Mesodermal cell (in vitro differentiated cells): ENCODE results near the gene DPH1.

Source experiments
- H3K27ac ChIP-seq: 2 replicates; pipeline ENCODE4 v1.7.0; 2013; ENCODE audit warnings: mild to moderate bottlenecking, low read depth, low read length, moderate library complexity; ENCODE audit not compliant: severe bottlenecking
- H3K36me3 ChIP-seq: 2 replicates; pipeline ENCODE4 v1.7.1; 2013; ENCODE audit warnings: mild to moderate bottlenecking, low read length, moderate library complexity; ENCODE audit not compliant: control insufficient read depth, insufficient read depth
- H3K4me1 ChIP-seq: one replicate; pipeline ENCODE4 v1.7.1; 2013; ENCODE audit warnings: mild to moderate bottlenecking, low read length; ENCODE audit not compliant: insufficient read depth, control insufficient read depth, poor library complexity, severe bottlenecking
- H3K4me3 ChIP-seq: 2 replicates; pipeline ENCODE4 v1.7.0; 2013; ENCODE audit warnings: low read length, control low read depth, mild to moderate bottlenecking; ENCODE audit not compliant: insufficient read depth, poor library complexity, severe bottlenecking; ENCODE audit errors: extremely low read depth
- H3K9me3 ChIP-seq: 2 replicates; pipeline ENCODE4 v1.7.1; 2013; ENCODE audit warnings: mild to moderate bottlenecking, low read length, moderate library complexity; ENCODE audit not compliant: control insufficient read depth
- WGBS, 2 experiments: methylation state at CpG; one replicate each; pipeline ENCODE4 v1.1.5; 2013; ENCODE audit warnings: missing lambda C conversion rate in 2 of 2; ENCODE audit not compliant: insufficient coverage in 2 of 2; 5-methylcytosine and 5-hydroxymethylcytosine counted together

Gene DPH1

DNA sequence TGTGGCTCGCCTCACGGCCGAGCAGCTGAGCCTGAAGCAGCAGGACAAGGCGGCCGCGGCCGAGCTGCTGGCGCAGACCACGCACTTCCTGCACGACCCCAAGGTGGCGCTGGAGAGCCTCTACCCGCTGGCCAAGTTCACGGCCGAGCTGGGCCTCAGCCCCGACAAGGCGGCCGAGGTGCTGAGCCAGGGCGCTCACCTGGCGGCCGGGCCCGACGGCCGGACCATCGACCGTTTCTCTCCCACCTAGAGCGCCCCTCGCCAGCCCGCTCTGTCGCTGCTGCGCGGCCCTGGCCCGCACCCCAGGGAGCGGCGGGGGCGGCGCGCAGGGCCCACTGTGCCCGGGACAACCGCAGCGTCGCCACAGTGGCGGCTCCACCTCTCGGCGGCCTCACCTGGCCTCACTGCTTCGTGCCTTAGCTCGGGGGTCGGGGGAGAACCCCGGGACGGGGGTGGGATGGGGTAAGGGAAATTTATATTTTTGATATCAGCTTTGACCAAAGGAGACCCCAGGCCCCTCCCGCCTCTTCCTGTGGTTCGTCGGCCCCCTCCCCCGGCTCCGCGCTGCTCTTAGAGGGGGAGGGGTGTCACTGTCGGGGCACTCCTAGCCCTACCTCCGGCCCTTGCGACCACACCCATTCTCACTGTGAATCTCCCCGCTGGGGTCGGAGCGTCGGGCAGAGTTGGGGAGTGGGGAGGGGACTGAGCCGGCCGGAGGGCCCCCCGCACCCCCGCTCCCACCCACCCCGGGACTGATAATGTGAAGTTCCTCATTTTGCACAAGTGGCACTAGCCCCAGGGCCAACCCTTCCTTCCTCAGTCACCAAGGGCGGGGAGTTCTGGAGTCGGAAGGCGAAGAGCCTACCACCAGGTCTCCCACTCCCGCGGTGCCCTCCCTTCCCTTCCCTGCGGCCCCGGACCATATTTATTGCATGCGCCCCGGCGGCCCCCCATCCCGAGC, 28.9 kb downstream of the DPH1 start:
- WGBS, 2 experiments = 58 to 60% methylated on average over 41 to 52 of the region's 78 CpGs
- H3K36me3 ChIP-seq = peaks cover 21% of the 10 kb centered on the region
- H3K9me3 ChIP-seq = no peaks in the 10 kb centered on the region
- no peak overlapping the region for H3K27ac ChIP-seq
- H3K4me1 ChIP-seq = peaks cover 51% of the 10 kb centered on the region
- H3K4me3 ChIP-seq = no peak overlapping the region

DNA sequence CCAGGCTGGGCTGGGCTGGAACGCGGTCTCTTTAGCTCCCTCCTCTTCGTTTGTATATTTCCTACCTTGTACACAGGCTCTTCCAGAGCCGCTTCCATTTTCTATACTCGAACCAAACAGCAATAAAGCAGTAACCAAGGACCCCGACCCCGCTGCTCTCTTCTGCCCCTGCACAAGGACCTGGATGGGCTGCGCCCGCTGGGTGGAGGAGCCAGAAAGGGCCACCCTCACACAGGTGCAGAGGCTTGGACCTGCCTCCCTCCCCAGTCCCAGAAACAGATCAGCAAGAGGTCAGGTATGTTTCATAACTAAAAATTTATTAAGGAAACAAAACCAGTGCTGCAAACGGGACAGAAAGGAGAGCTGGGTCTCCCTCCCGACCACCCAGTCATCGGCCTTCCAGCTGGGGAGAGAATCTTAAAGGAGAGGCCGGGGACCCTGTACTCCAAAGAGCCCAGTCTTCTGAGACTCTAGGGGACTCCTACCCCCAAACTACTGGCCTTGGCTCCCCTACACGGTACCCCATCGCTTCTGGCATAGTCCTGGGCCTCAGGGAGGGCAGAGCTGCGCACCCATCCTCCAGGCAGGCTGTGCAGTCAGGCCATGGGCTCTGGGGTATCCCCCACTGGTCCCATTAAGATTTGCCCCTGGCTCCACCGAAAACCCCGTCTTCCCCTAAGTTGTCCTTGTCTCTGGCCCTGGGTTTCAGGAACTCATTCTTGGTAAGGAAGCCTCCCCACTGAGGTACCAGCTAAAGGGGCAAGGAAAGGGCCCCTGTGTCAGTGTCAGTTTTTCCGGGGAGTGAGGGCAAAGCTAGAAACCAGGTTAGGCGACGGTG, 29.8 kb downstream of the DPH1 start:
- 90 to 92% methylated on average over 19 to 20 of the region's 21 CpGs for WGBS, 2 experiments
- Histone ChIP-seq H3K4me3 (no peak overlapping the region), H3K36me3 (peaks cover 29% of the 10 kb centered on the region), H3K4me1 (peaks cover 55% of the 10 kb centered on the region), H3K9me3 (no peaks in the 10 kb centered on the region), H3K27ac (no peak overlapping the region)

DNA sequence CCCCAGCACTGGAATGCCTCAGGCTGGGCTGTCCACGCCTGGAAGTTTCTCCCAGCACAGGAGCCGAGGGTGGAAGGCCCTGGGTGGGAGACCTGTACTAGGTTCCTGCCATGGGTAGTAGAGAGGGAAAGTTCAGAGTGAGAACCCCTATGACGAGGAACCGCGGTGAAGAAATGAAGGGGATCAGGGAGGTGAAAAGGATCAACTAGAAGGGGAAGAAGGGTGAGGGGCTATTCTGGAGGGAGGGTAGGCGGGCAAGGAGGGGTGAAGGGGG, 30.4 kb downstream of the DPH1 start:
- peaks cover 34% of the 10 kb centered on the region for H3K36me3 ChIP-seq
- no peak overlapping the region for H3K4me3 ChIP-seq
- H3K9me3 ChIP-seq = no peaks in the 10 kb centered on the region
- WGBS, 2 experiments = 94 to 96% methylated on average over 5 to 6 of the region's 6 CpGs
- H3K27ac ChIP-seq = no peak overlapping the region
- H3K4me1 ChIP-seq = peaks cover 51% of the 10 kb centered on the region

DNA sequence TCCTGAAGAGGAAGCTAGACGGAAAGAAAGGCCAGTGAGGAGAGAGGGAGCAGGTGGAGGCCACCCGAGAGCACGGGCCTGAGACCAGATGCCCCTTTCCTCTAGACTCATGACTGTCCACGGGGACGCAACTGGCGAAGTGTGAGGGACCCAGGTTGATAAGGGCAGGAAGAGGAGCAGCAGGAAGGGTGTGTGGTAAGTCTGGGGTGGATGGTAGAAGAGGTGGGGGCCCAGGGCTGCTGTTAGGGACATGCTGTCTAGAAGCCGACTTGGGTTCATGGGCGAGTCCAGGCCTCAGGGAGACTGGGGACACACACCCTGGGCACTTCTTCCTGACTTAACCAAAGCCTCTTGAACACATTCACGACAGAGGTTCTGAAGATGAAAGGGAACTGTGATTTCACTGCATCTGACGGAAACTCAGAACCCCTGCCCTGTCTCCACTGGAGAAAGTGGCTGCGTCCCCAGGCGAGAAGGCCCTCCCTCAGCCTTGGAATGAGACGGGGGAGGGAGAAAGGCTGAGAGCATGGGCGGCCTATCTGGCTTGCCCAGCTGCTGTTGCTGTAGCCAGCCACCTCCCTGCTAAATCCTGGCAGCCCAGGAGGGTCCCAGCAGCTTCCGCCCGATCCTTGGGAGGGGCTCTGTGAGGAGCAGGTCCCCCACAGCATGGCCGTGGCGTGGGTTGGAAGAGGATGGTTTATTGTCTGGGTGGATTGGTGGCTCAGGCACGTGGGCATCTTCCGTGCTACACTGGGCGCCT, 30.9 kb downstream of the DPH1 start:
- no peaks in the 10 kb centered on the region for H3K9me3 ChIP-seq
- no peak overlapping the region for H3K27ac ChIP-seq
- H3K36me3 ChIP-seq = peaks cover 40% of the 10 kb centered on the region
- H3K4me3 ChIP-seq = no peak overlapping the region
- H3K4me1 ChIP-seq = peaks cover 55% of the 10 kb centered on the region
- 91 to 95% methylated on average over 10 to 18 of the region's 21 CpGs for WGBS, 2 experiments

DNA sequence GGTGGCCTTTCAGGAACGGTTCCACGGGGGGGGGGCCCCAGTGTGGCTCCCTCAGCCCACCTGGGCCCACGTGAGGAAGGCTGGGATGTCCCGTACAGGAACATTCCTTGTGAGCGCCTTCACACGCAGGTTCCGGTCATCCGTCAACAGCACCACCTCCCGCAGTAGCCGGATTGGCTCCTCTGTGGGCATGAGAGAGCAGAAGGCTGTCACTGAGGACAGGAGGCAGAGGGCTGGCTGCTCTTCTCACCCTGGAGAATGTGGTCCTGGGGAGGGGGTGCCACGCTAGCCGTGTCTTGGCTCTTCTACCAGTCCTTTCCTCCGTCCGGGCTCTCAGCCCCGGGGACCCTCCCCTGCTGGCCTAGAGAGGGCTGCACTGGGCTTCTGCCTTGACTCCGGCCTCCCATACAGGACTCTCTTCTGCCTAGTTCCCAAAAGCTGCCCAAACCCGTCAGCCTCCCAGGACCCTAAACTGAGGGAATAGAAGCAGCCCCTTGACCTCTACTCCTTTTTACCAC, 31.5 kb downstream of the DPH1 start:
- Histone ChIP-seq H3K4me1 (peaks cover 56% of the 10 kb centered on the region), H3K9me3 (no peaks in the 10 kb centered on the region), H3K27ac (no peak overlapping the region), H3K4me3 (no peak overlapping the region), H3K36me3 (peaks cover 46% of the 10 kb centered on the region)
- whole genome bisulfite sequencing, 2 experiments = 93 to 97% methylated on average over 15 to 16 of the region's 17 CpGs

DNA sequence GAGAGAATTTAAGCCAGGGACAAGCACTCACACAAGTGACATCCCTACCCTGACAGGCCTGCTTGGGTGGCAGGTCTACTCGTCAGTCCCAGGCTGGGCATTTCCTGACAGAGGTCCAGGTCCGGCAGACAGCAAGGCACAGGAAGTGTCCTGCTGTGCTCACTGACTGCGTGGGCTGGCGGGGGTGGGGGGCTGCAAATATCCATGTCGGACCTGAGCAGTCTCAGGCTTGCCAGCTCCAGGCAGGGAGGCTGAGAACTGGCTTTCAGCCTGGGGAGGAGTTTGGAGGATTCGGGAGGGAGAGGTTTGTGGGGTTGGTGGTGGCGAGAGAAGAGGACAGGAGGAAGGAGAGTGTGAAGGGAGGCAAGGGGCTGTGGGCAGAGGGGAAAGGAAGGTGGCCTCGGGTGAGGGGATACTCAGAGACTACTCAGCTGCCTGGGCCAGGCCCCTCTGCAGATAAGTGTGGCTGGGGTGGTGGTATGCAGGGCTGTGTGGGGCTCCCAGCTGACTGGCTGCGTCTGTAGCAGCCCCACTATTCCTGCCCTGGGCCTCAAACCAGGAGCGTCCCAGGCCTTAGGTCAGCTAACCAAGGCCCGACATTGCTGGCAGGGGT, 32.7 kb downstream of the DPH1 start:
- Histone ChIP-seq H3K4me3 (no peak overlapping the region), H3K4me1 (peaks cover 65% of the 10 kb centered on the region), H3K9me3 (no peaks in the 10 kb centered on the region), H3K36me3 (peaks cover 48% of the 10 kb centered on the region), H3K27ac (peak overlapping the region; percentile 82)
- WGBS, 2 experiments = 21 to 38% methylated on average over 8 to 10 of the region's 11 CpGs

DNA sequence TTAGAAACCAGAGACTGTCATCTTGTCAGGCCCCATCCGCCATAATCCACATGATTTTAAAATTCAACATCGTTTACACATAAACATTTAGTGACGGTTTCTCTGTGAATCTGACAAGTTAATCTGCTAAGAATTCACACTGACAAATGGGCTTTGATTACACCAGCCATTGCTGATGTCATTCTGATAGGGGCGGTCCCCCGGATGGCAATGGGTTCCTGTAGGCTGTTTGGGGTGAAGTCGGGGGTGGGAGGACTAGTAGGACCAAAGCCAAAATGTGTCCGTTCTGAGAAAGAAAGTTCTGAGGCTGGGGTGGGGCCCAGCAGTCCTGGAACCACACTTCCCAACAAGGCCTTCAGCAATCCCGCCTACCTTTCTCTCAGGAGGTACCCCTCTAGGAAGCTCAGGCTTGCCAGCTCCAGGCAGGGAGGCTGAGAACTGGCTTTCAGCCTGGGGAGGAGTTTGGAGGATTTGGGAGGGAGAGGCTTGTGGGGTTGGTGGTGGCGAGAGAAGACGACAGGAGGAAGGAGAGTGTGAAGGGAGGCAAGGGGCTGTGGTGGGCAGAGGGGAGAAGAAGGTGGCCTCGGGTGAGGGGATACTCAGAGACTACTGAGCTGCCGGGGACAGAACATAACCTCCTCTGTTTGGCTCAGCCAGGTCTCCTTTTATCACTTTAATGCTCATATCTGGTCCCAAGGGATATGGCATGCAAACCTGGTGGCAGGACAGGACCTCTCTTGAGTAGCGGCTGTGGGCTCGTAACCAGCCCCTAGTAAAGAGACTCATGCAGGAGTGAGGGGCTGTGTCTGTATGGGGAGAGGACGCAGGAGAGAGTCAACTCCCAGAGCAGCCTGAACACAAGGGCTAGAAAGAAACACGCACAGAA, 33.6 kb downstream of the DPH1 start:
- Histone ChIP-seq H3K36me3 (peaks cover 54% of the 10 kb centered on the region), H3K4me3 (no peak overlapping the region), H3K27ac (peak overlapping the region; percentile 82)

DNA sequence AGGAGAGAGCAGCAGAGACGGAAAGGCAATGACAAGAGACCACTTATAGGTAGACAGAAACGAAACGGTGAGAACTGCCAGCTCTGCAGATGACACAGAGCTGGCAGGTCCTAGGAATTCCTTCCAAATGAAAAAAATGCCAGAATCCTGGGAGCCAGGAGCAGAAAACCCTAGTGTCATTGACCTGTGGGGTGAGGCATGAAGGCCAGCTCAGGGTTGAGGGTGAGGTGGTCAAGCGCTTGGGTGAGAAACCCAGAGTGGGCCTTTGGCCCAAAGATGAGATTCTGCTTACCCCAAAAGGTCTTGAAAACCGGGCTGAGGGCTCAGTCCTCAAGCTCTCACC, 34.2 kb downstream of the DPH1 start:
- Histone ChIP-seq H3K36me3 (peaks cover 54% of the 10 kb centered on the region), H3K4me1 (peaks cover 80% of the 10 kb centered on the region)

More for the DNA sequence above, 33.6 kb downstream of the DPH1 start:
- no peaks in the 10 kb centered on the region for H3K9me3 ChIP-seq
- WGBS, 2 experiments = 85 to 92% methylated on average over 11 to 15 of the region's 16 CpGs
- H3K4me1 ChIP-seq = peaks cover 73% of the 10 kb centered on the region

DNA sequence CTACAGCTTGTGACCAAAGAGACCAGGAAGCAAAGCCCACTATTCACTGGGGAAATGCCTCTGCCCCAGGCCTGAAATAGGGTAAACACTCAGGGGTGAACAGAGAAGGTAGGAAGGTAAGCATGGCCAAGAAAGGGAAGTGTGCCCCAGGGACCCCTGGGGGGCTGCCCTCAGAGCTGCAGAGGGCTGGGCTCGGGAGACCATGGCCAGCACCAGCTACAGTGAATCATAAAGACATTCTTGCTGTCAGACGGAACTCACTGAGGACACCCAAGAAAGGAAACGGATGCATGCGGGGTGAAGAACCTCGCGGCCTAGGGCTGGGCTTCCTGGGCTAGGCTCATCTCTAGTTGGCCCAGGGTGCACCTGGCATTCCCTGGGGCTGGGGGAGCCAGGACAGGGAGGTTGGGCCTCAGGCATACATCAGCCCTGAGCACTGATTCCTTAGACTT, 34.6 kb downstream of the DPH1 start:
- peaks cover 79% of the 10 kb centered on the region for H3K4me1 ChIP-seq
- 94% methylated on average over 6 of the region's 6 CpGs for WGBS, 2 experiments
- H3K27ac ChIP-seq = no peak overlapping the region
- H3K9me3 ChIP-seq = no peaks in the 10 kb centered on the region
- H3K36me3 ChIP-seq = peaks cover 54% of the 10 kb centered on the region
- no peak overlapping the region for H3K4me3 ChIP-seq

More for the DNA sequence above, 34.2 kb downstream of the DPH1 start:
- no peaks in the 10 kb centered on the region for H3K9me3 ChIP-seq
- H3K27ac ChIP-seq = no peak overlapping the region
- 83 to 84% methylated on average over 4 of the region's 5 CpGs for WGBS, 2 experiments
- H3K4me3 ChIP-seq = no peak overlapping the region
